Psoas muscle (tissue), 8 donors: ENCODE data around the gene TRIM69. TPM values are rescaled to one million over a fixed set of nuclear protein-coding genes. Genes with fewer than 3 reads are reported as not detected.
A peak's percentile ranks its signal among the peaks of the same experiment; 100 is the strongest.
"Not testable (repeated sequence)": the region's sequence is repeated elsewhere in the genome, so short reads cannot be mapped to it uniquely, and the experiment has no call there.

Experiments
- ATAC-seq, 4 donors: fragments of 200-7000 bp; cut with Tn5 transposase; one replicate each; pipeline ENCODE4 v1.9.1; 2020; ENCODE audit warnings: moderate library complexity in 3 of 4, mild to moderate bottlenecking in 2 of 4
- DNase-seq, 2 donors: peaks; one replicate each; pipeline ENCODE4 v3.0.0-alpha.2; 2020
- H3K27ac ChIP-seq: fragments of 200-600 bp; one replicate; pipeline ENCODE4 v1.8.0; 2022
- H3K27me3 ChIP-seq, 3 donors: fragments of 200-600 bp in 1 of 3; one replicate each; pipeline versions ENCODE4 v1.6.1 to v1.8.0; 2013 to 2022; ENCODE audit warnings: low read length in 2 of 3, mild to moderate bottlenecking in 2 of 3, moderate library complexity in 1 of 3; ENCODE audit not compliant: insufficient read depth in 3 of 3
- H3K36me3 ChIP-seq, 2 donors: fragments of 200-600 bp in 1 of 2; one replicate each; pipeline versions ENCODE4 v1.6.1 to v1.8.0; 2013 to 2022; ENCODE audit warnings: low read depth in 1 of 2, mild to moderate bottlenecking in 1 of 2, moderate library complexity in 1 of 2; ENCODE audit not compliant: insufficient read depth in 1 of 2
- H3K4me1 ChIP-seq: fragments of 200-600 bp; one replicate; pipeline ENCODE4 v1.8.0; 2022
- H3K4me3 ChIP-seq: fragments of 200-600 bp; one replicate; pipeline ENCODE4 v1.8.0; 2022; ENCODE audit warnings: mild to moderate bottlenecking
- H3K9me3 ChIP-seq: fragments of 200-600 bp; one replicate; pipeline ENCODE4 v1.8.0; 2022
- CTCF ChIP-seq: fragments of 200-600 bp; IDR thresholded peaks from one replicate; pipeline ENCODE4 v1.8.0; 2022; ENCODE audit warnings: antibody characterized with exemption
- WGBS, 3 donors: extraction: QIAGEN DNeasy Blood & Tissue Kit; methylation state at CpG; one replicate each; pipeline versions ENCODE4 v1.1.6 to v1.1.7; 2013; 5-methylcytosine and 5-hydroxymethylcytosine counted together
- intact Hi-C, 2 donors: fragments of 100-400 bp; cut with DNase I; formaldehyde crosslinking; loops; one replicate each; pipeline versions ENCODE4 v1.11.0 to v1.14.2; 2022
- polyA plus RNA-seq, 3 donors: library from polyadenylated mRNA; stranded (reverse); fragments of 200-250 nt; gene quantifications; one replicate each; pipeline ENCODE4 v1.2.3, GENCODE V29; 2013
- total RNA-seq, 4 donors: library from RNA; stranded (reverse); fragmentation: NEBNext Ultra II Directional in 2 of 4; extraction: Animal tissue kit (Norgen Biotek cat#: 25700) in 2 of 4; gene quantifications; one replicate each; pipeline versions ENCODE4 v1.2.1 to v1.2.4, GENCODE V29; 2021 to 2023
- donor health status: healthy with polysubstance abuse.
- donor health status: DM: no; HTN: no; CAD: no; lungs with moderate emphysema.
- donor health status: Bipolar disorder and iron deficiency.
- donor health status: healthy.
- donor health status: DM: yes; HTN: yes; CAD: no.
- donor health status: DM: no; HTN: no; CAD: no.
- donor health status: DM: no; HTN: no; CAD: no.
- donor health status: DM: yes; HTN: yes; CAD: no.

Gene TRIM69
- total and polyA plus RNA-seq, 7 donors = 22.3 to 39.0 (median 29.7) TPM

GRCh38 chr15:44719293-44719999 lies 16.9 kb upstream of the TRIM69 start:
- no peak overlapping the region for H3K4me3 ChIP-seq
- ATAC-seq (peak in 3 of 4 donors; percentile 13 to 45 (median 32)), DNase-seq (no peak)
- H3K27me3 ChIP-seq = no peaks in the 10 kb centered on the region
- H3K36me3 ChIP-seq = peaks cover 17 to 49% of the 10 kb centered on the region in 2 donors
- no peaks in the 10 kb centered on the region for H3K4me1 ChIP-seq
- 74 to 81% (median 75%) methylated on average over 4 of the region's 4 CpGs for WGBS, 3 donors
- intact Hi-C loops = no loop called here
- no peak overlapping the region for H3K27ac ChIP-seq
- no peak for TF ChIP-seq CTCF
- H3K9me3 ChIP-seq = no peaks in the 10 kb centered on the region

GRCh38 chr15:44720000-44720435 lies 16.3 kb upstream of the TRIM69 start:
- DNase-seq, H3K9me3 ChIP-seq, H3K27me3 ChIP-seq, H3K4me3 ChIP-seq, ATAC-seq, H3K4me1 ChIP-seq, H3K27ac ChIP-seq, intact Hi-C loops: not testable (repeated sequence)
- H3K36me3 ChIP-seq = peaks cover 17 to 47% of the 10 kb centered on the region in 2 donors
- WGBS, 3 donors = 92 to 93% (median 92%) methylated on average over 8 of the region's 8 CpGs

GRCh38 chr15:44720460-44721176 lies 15.7 kb upstream of the TRIM69 start:
- no peaks in the 10 kb centered on the region for H3K27me3 ChIP-seq
- H3K36me3 ChIP-seq = peaks cover 15 to 41% of the 10 kb centered on the region in 2 donors
- TF ChIP-seq CTCF = no peak
- intact Hi-C loops = no loop called here
- DNase-seq (no peak), ATAC-seq (no peak)
- no peaks in the 10 kb centered on the region for H3K9me3 ChIP-seq
- no peak overlapping the region for H3K27ac ChIP-seq
- 87 to 89% (median 87%) methylated on average over 4 of the region's 4 CpGs for WGBS, 3 donors
- H3K4me1 ChIP-seq = no peaks in the 10 kb centered on the region
- H3K4me3 ChIP-seq = no peak overlapping the region

- Histone ChIP-seq H3K4me1 (peaks cover 3% of the 10 kb centered on the region), H3K27me3 (no peaks in the 10 kb centered on the region), H3K4me3 (no peak overlapping the region), H3K36me3 (peaks cover 6 to 27% of the 10 kb centered on the region in 2 donors), H3K27ac (no peak overlapping the region), H3K9me3 (no peaks in the 10 kb centered on the region)
- DNase-seq (no peak), ATAC-seq (no peak)
- intact Hi-C loops = no loop called here
- 83 to 88% (median 85%) methylated on average over 2 of the region's 2 CpGs for WGBS, 3 donors
- TF ChIP-seq CTCF = no peak
These were observed 14.3 kb upstream of the TRIM69 start for GRCh38 chr15:44722011-44722410.

- Histone ChIP-seq H3K27ac (peak overlapping the region; percentile 93), H3K36me3 (no peaks in the 10 kb centered on the region), H3K4me1 (peaks cover 11% of the 10 kb centered on the region), H3K4me3 (peak overlapping the region; percentile 29), H3K9me3 (no peaks in the 10 kb centered on the region), H3K27me3 (no peaks in the 10 kb centered on the region)
- intact Hi-C loops = no loop called here
- ATAC-seq (no peak), DNase-seq (no peak)
- WGBS, 3 donors = 65 to 73% (median 66%) methylated on average over 7 of the region's 7 CpGs
- no peak for TF ChIP-seq CTCF
These were observed 10.2 kb upstream of the TRIM69 start for GRCh38 chr15:44726136-44726535.
